IMR-90 (cell line): ENCODE measurements around the gene NR1H2. TPM values are rescaled to one million over a fixed set of nuclear protein-coding genes. Genes with fewer than 3 reads are reported as not detected.

Experiments
- ATAC-seq: fragments of 200-7000 bp; cut with Tn5 transposase; 2 replicates; pipeline ENCODE4 v1.9.1; 2020; ENCODE audit warnings: low read depth, mild to moderate bottlenecking, moderate library complexity
- BruUV-seq: library from RNA; stranded (reverse); fragments of 400-500 nt; replicated peaks from 2 replicates; lab custom pipeline; 2021; lab: Mats Ljungman, UMichigan
- CTCF ChIA-PET: fragments of 300-600 bp; formaldehyde crosslinking; extraction: SDS; loops from one replicate; lab custom pipeline; 2021; ENCODE audit warnings: antibody characterized with exemption; lab: Yijun Ruan, JAX
- POLR2A ChIA-PET: fragments of 300-600 bp; sonication (Branson Sonifier 250); formaldehyde crosslinking; loops from one replicate; lab custom pipeline; 2022; ENCODE audit warnings: antibody characterized with exemption; ENCODE audit not compliant: unreplicated experiment; lab: Charles Lee
- DNase-seq: peaks from one replicate; pipeline ENCODE4 v3.0.0; 2013
- H2AFZ ChIP-seq: replicated peaks from 2 replicates; pipeline ENCODE3; 2013; ENCODE audit warnings: low read length, mild to moderate bottlenecking; ENCODE audit not compliant: poor library complexity
- H2AK5ac ChIP-seq: 2 replicates; pipeline ENCODE4 v1.6.1; 2013; ENCODE audit warnings: low read depth, low read length, inconsistent platforms
- H2AK9ac ChIP-seq: replicated peaks from 2 replicates; pipeline ENCODE3; 2013; ENCODE audit warnings: mild to moderate bottlenecking, low read depth, low read length, moderate library complexity; ENCODE audit not compliant: poor library complexity
- H2BK120ac ChIP-seq: 2 replicates; pipeline ENCODE4 v1.6.1; 2013; ENCODE audit warnings: low read depth, low read length, inconsistent platforms
- H2BK15ac ChIP-seq: 3 replicates; pipeline ENCODE4 v1.6.1; 2013; ENCODE audit warnings: low read depth, low read length, inconsistent platforms
- H2BK20ac ChIP-seq: 2 replicates; pipeline ENCODE4 v1.6.1; 2013; ENCODE audit warnings: low read depth, mild to moderate bottlenecking, inconsistent platforms, low read length, moderate library complexity
- H2BK5ac ChIP-seq: 2 replicates; pipeline ENCODE4 v1.6.1; 2013; ENCODE audit warnings: mild to moderate bottlenecking, low read depth, low read length, inconsistent platforms; ENCODE audit not compliant: poor library complexity, severe bottlenecking
- H3K14ac ChIP-seq: replicated peaks from 2 replicates; pipeline ENCODE4 v1.6.1; 2013; ENCODE audit warnings: low read depth, low read length, inconsistent platforms
- H3K18ac ChIP-seq: 2 replicates; pipeline ENCODE4 v1.6.1; 2013; ENCODE audit warnings: low read depth, low read length, control low read depth
- H3K23ac ChIP-seq: 2 replicates; pipeline ENCODE4 v1.6.1; 2013; ENCODE audit warnings: low read depth, low read length, inconsistent platforms
- H3K27ac ChIP-seq: 2 replicates; pipeline ENCODE4 v1.5.1; 2013; ENCODE audit warnings: mild to moderate bottlenecking, control low read depth, low read length; ENCODE audit not compliant: insufficient read depth
- H3K27me3 ChIP-seq: 2 replicates; pipeline ENCODE4 v1.6.1; 2013; ENCODE audit warnings: low read length; ENCODE audit not compliant: control insufficient read depth, insufficient read depth
- H3K36me3 ChIP-seq: 2 replicates; pipeline ENCODE4 v1.6.1; 2013; ENCODE audit warnings: low read length, mixed read lengths; ENCODE audit not compliant: control insufficient read depth, insufficient read depth
- H3K4ac ChIP-seq: 2 replicates; pipeline ENCODE4 v1.6.1; 2013; ENCODE audit warnings: low read depth, low read length, inconsistent platforms
- H3K4me1 ChIP-seq: 2 replicates; pipeline ENCODE4 v1.6.1; 2013; ENCODE audit warnings: low read length, mixed read lengths; ENCODE audit not compliant: control insufficient read depth, insufficient read depth
- H3K4me2 ChIP-seq: 2 replicates; pipeline ENCODE4 v1.6.1; 2013; ENCODE audit warnings: low read depth, mild to moderate bottlenecking, control low read depth, low read length, moderate library complexity
- H3K4me3 ChIP-seq: 2 replicates; pipeline ENCODE4 v1.5.1; 2013; ENCODE audit warnings: low read depth, mild to moderate bottlenecking, control low read depth, low read length, moderate library complexity; ENCODE audit not compliant: insufficient read depth
- H3K56ac ChIP-seq: 2 replicates; pipeline ENCODE4 v1.6.1; 2013; ENCODE audit warnings: low read length, inconsistent platforms; ENCODE audit not compliant: insufficient read depth; ENCODE audit errors: extremely low read depth
- H3K79me1 ChIP-seq, 2 experiments: 2 replicates each; pipeline ENCODE4 v1.6.1; 2013; ENCODE audit warnings: low read length in 2 of 2, inconsistent platforms in 1 of 2, low read depth in 1 of 2
- H3K9ac ChIP-seq: 2 replicates; pipeline ENCODE4 v1.6.1; 2013; ENCODE audit warnings: low read depth, low read length, control low read depth
- H3K9me1 ChIP-seq: 2 replicates; pipeline ENCODE4 v1.6.1; 2013; ENCODE audit warnings: low read length, inconsistent platforms; ENCODE audit not compliant: insufficient read depth
- H3K9me3 ChIP-seq: 2 replicates; pipeline ENCODE4 v1.6.1; 2013; ENCODE audit warnings: low read length; ENCODE audit not compliant: control insufficient read depth, insufficient read depth
- H4K20me1 ChIP-seq: 2 replicates; pipeline ENCODE4 v1.6.1; 2013; ENCODE audit warnings: low read length, inconsistent platforms; ENCODE audit not compliant: insufficient read depth
- H4K5ac ChIP-seq: 2 replicates; pipeline ENCODE4 v1.6.1; 2013; ENCODE audit warnings: mild to moderate bottlenecking, low read depth, low read length, control low read depth
- H4K8ac ChIP-seq, 2 experiments: 2 replicates each; pipeline ENCODE4 v1.6.1; 2013; ENCODE audit warnings: low read depth in 2 of 2, low read length in 2 of 2, control low read depth in 1 of 2, inconsistent platforms in 1 of 2
- H4K91ac ChIP-seq: 2 replicates; pipeline ENCODE4 v1.6.1; 2013; ENCODE audit warnings: low read depth, low read length, inconsistent platforms; ENCODE audit not compliant: insufficient read depth
- CHD1 ChIP-seq: IDR thresholded peaks from 2 replicates; pipeline ENCODE4 v1.6.1; 2012; ENCODE audit warnings: low read depth, low read length, improper control_type of control experiment
- USF2 ChIP-seq: fragments of 150-350 bp; IDR thresholded peaks from 2 replicates; pipeline ENCODE4 v1.6.1; 2017; ENCODE audit warnings: mild to moderate bottlenecking, antibody characterized with exemption, low read length, low read depth
- whole genome bisulfite sequencing, 2 experiments: methylation state at CpG; one replicate each; pipeline versions ENCODE4 v1.1.5 to v1.1.7; 2013; ENCODE audit warnings: missing lambda C conversion rate in 2 of 2; ENCODE audit not compliant: insufficient read length in 1 of 2; ENCODE audit errors: extremely low coverage in 2 of 2; 5-methylcytosine and 5-hydroxymethylcytosine counted together
- dilution Hi-C: fragments of 300-500 bp; cut with HindIII; formaldehyde crosslinking; loops from one replicate; pipeline ENCODE4 v1.14.3; 2018; ENCODE audit warnings: low sequenced_read_pairs; ENCODE audit not compliant: unreplicated experiment
- in situ Hi-C: fragments of 300-500 bp; cut with MboI; formaldehyde crosslinking; loops from 3 replicates; pipeline ENCODE4 v1.14.3; 2019; ENCODE audit warnings: low sequenced_read_pairs, inconsistent platforms, mixed read lengths
- intact Hi-C: fragments of 100-400 bp; cut with micrococcal nuclease; formaldehyde crosslinking; loops from 2 replicates; pipeline ENCODE4 v1.10.0; 2022
- polyA plus RNA-seq, 3 experiments: library from polyadenylated mRNA; depleted of rRNA; stranded (reverse); fragments of >200 nt; gene quantifications; 2 replicates each; pipeline ENCODE4 v1.2.3, GENCODE V29; 2012; ENCODE audit warnings: low replicate concordance in 1 of 3
- total RNA-seq: library from RNA; depleted of rRNA; stranded (reverse); fragments of >200 nt; gene quantifications from 2 replicates; pipeline ENCODE4 v1.2.3, GENCODE V29; 2012

NR1H2 gene
- total and polyA plus RNA-seq, 2 of the 4 experiments (the other 2 are of a cell fraction) = 37.8 to 48.4 TPM

GRCh38 chr19:50384685-50385535, 8.7 kb downstream of the NR1H2 start:
- Histone ChIP-seq H3K9me1 (peaks cover 6% of the 10 kb centered on the region; the same call in 1 of the 2 replicates), H3K4me1 (no peaks in the 10 kb centered on the region; the same call in 1 of the 2 replicates), H3K27ac (peak overlapping the region; percentile 92), H2AFZ (peak overlapping the region; percentile 88), H3K4me3 (peak overlapping the region; percentile 76), H3K9ac (peak overlapping the region; percentile 78), H3K56ac (peak overlapping the region; percentile 74), H2BK5ac (no peak overlapping the region), H2BK120ac (peak overlapping the region; percentile 20; the same call in 1 of the 2 replicates), H3K23ac (peak overlapping the region; percentile 69; the same call in 1 of the 2 replicates), H4K91ac (peak overlapping the region; percentile 29; the same call in 1 of the 2 replicates), H2AK9ac (peak overlapping the region; percentile 67), H2BK20ac (no peak overlapping the region), H3K9me3 (no peaks in the 10 kb centered on the region), H4K20me1 (peaks cover 4% of the 10 kb centered on the region; the same call in 1 of the 2 replicates), H3K79me1 (peaks cover 4 to 40% of the 10 kb centered on the region in 2 experiments), H3K27me3 (no peaks in the 10 kb centered on the region), H2AK5ac (peak overlapping the region; percentile 52), H4K5ac (peak overlapping the region; percentile 25), H3K4me2 (peak overlapping the region; percentile 98), H3K18ac (no peak overlapping the region), H3K4ac (peak overlapping the region; percentile 81), H3K36me3 (peaks cover 21% of the 10 kb centered on the region), H3K14ac (peak overlapping the region; percentile 70), H2BK15ac (no peak overlapping the region), H4K8ac (peak overlapping the region; percentile 30 to 69; a peak in 2 of 4 replicates)
- BruUV-seq = no TSS peak
- WGBS, 2 experiments = 7% methylated on average over 14 of the region's 26 CpGs; no CpG with 5 or more reads in 1 of the 2 experiments
- dilution Hi-C loops = no loop called here
- DNase-seq (peak; percentile 16), ATAC-seq (peak; percentile 0)
- in situ Hi-C loops = no loop called here
- ChIA-PET POLR2A (no interaction called here), CTCF (interaction anchor here (0.7 to 1.1 kb wide), 3 partner anchors 16 to 1531 kb away, joined by 3 read pairs; no protein-coding TSS in a partner anchor)
- TF ChIP-seq USF2 = no peak
- peak; percentile 65; the same call in 1 of the 2 replicates for TF ChIP-seq CHD1
- intact Hi-C loops = loop anchor here (2.0 kb wide), 1 partner anchor 30 kb away; no protein-coding TSS in a partner anchor
